Inflammatory macrophage treated with lipopolysaccharide for 1 hour (primary cell): ENCODE data around the gene ADGRA3.
A peak's percentile ranks its signal among the peaks of the same experiment; 100 is the strongest.

ENCODE experiments used
- DNase-seq, 2 donors: peaks; one replicate each; pipeline ENCODE4 v3.0.0-alpha.2; 2020 to 2022

Gene ADGRA3

GRCh38 chr4:22439947-22440346, 75.9 kb downstream of the ADGRA3 start:
- DNase-seq = no peak

- DNase-seq = no peak
These were observed 80.2 kb downstream of the ADGRA3 start for GRCh38 chr4:22435652-22436051.

- peak in 1 of 2 donors; percentile 12 for DNase-seq
These were observed 81.0 kb downstream of the ADGRA3 start for GRCh38 chr4:22434895-22435294.

- DNase-seq = no peak
These were observed 85.2 kb downstream of the ADGRA3 start for GRCh38 chr4:22430626-22431025.

- no peak for DNase-seq
These were observed 87.4 kb downstream of the ADGRA3 start for GRCh38 chr4:22428441-22428840.

- DNase-seq = no peak
These were observed 88.2 kb downstream of the ADGRA3 start for GRCh38 chr4:22427675-22428074.

- DNase-seq = no peak
These were observed 95.6 kb downstream of the ADGRA3 start for GRCh38 chr4:22420291-22420690.

- DNase-seq = no peak
These were observed 98.5 kb downstream of the ADGRA3 start for GRCh38 chr4:22417408-22417807.

- no peak for DNase-seq
These were observed 99.5 kb downstream of the ADGRA3 start for GRCh38 chr4:22416403-22416802.

- DNase-seq = no peak
These were observed 101.0 kb downstream of the ADGRA3 start for GRCh38 chr4:22414833-22415232.

- DNase-seq = peak in 1 of 2 donors; percentile 13
These were observed 102.4 kb downstream of the ADGRA3 start for GRCh38 chr4:22413471-22413870.

- no peak for DNase-seq
These were observed 103.9 kb downstream of the ADGRA3 start for GRCh38 chr4:22412013-22412412.

GRCh38 chr4:22410645-22411247, 105.1 kb downstream of the ADGRA3 start:
- DNase-seq = peak in 1 of 2 donors; percentile 40

GRCh38 chr4:22408474-22408873, 107.4 kb downstream of the ADGRA3 start:
- DNase-seq = no peak

- DNase-seq = no peak
These were observed 108.5 kb downstream of the ADGRA3 start for GRCh38 chr4:22407361-22407760.

- no peak for DNase-seq
These were observed 117.2 kb downstream of the ADGRA3 start for GRCh38 chr4:22398671-22399070.

- DNase-seq = no peak
These were observed 124.3 kb downstream of the ADGRA3 start for GRCh38 chr4:22391551-22391950.

GRCh38 chr4:22389240-22389870, 126.5 kb downstream of the ADGRA3 start:
- DNase-seq = peak; percentile 17 to 49

GRCh38 chr4:22385611-22386011, 130.3 kb downstream of the ADGRA3 start:
- peak in 1 of 2 donors; percentile 3 for DNase-seq

GRCh38 chr4:22384154-22384553, 131.7 kb downstream of the ADGRA3 start:
- DNase-seq = no peak

GRCh38 chr4:22382216-22382615, 133.7 kb downstream of the ADGRA3 start:
- DNase-seq = peak; percentile 12 to 24

GRCh38 chr4:22372986-22373385, 142.9 kb downstream of the ADGRA3 start:
- DNase-seq = no peak

- DNase-seq = no peak
These were observed 145.8 kb downstream of the ADGRA3 start for GRCh38 chr4:22369901-22370562.

- no peak for DNase-seq
These were observed 152.1 kb downstream of the ADGRA3 start for GRCh38 chr4:22363787-22364186.
